ENCODE results near the gene HAGH. TPM values are rescaled to one million over a fixed set of nuclear protein-coding genes. Genes with fewer than 3 reads are reported as not detected.
A peak's percentile ranks its signal among the peaks of the same experiment; 100 is the strongest.

The HAGH gene
- total RNA-seq, 4 donors from 2014 or later, result 124 to 245 (median 175) TPM

- H3K4me1 ChIP-seq, result peaks cover 3 to 76% (median 32%) of the 10 kb centered on the region in 3 donors
- H3K36me3 ChIP-seq, result peaks cover 0 to 62% of the 10 kb centered on the region in 2 donors
Observed at GRCh38 chr16:1782408-1783264, 44.0 kb downstream of the HAGH start, which contains the start of the genes NUBP2 and SPSB3. Gene NUBP2 (plus strand): TSS chr16:1782960. CDS start chr16:1783021, 61 bp downstream. Gene SPSB3 (minus strand): TSS chr16:1782571. CDS start chr16:1781483, 1,088 bp downstream.

GRCh38 chr16:1781758-1782407 lies 44.7 kb downstream of the HAGH start:
- H3K36me3 ChIP-seq, result peaks cover 0 to 62% of the 10 kb centered on the region in 2 donors
- WGBS, 2 donors (ENCODE audit: low coverage in 1 of 2), result 0% methylated on average over 13 to 14 of the region's 70 CpGs
- ATAC-seq, result peak; percentile 17

More at GRCh38 chr16:1782408-1783264, 44.0 kb downstream of the HAGH start, which contains the start of the genes NUBP2 and SPSB3:
- peak; percentile 97 for ATAC-seq
- Histone ChIP-seq H3K27ac (peak within 1 kb of the TSS; percentile 79 to 97 (median 94)), H3K4me3 (peak within 1 kb of the TSS; percentile 79 to 85), H3K27me3 (no peaks in the 10 kb centered on the region), H3K9me3 (no peaks in the 10 kb centered on the region)
- peak; percentile 87 for TF ChIP-seq POLR2AphosphoS5 (IDR thresholded peaks at IDR 0.05)
- TF ChIP-seq EP300 (IDR thresholded peaks at IDR 0.05), result no peak
- TF ChIP-seq POLR2A (IDR thresholded peaks at IDR 0.05), result peak; percentile 89 to 92
- peak in 2 of 4 experiments; percentile 5 to 14 for TF ChIP-seq CTCF (IDR thresholded peaks at IDR 0.05)
- no CpG with 5 or more reads among the region's 102 CpGs for WGBS, 2 donors (ENCODE audit: low coverage in 1 of 2)

GRCh38 chr16:1781254-1781653 lies 45.4 kb downstream of the HAGH start:
- TF ChIP-seq CTCF (IDR thresholded peaks at IDR 0.05), result no peak
- Histone ChIP-seq H3K36me3 (peaks cover 0 to 62% of the 10 kb centered on the region in 2 donors), H3K9me3 (no peaks in the 10 kb centered on the region), H3K4me1 (peaks cover 3 to 62% (median 32%) of the 10 kb centered on the region in 3 donors), H3K27me3 (no peaks in the 10 kb centered on the region), H3K4me3 (peak overlapping the region; percentile 71 to 85), H3K27ac (peak overlapping the region in 3 of 4 donors; percentile 90 to 97 (median 93))
- ATAC-seq, result no peak
- WGBS, 2 donors (ENCODE audit: low coverage in 1 of 2), result 50 to 65% methylated on average over 2 to 4 of the region's 20 CpGs

More at GRCh38 chr16:1781758-1782407, 44.7 kb downstream of the HAGH start:
- Histone ChIP-seq H3K4me1 (peaks cover 3 to 68% (median 32%) of the 10 kb centered on the region in 3 donors), H3K9me3 (no peaks in the 10 kb centered on the region), H3K27ac (peak overlapping the region; percentile 79 to 97 (median 92)), H3K4me3 (peak overlapping the region; percentile 71 to 85), H3K27me3 (no peaks in the 10 kb centered on the region)
- TF ChIP-seq EP300 (IDR thresholded peaks at IDR 0.05) (no peak), POLR2AphosphoS5 (IDR thresholded peaks at IDR 0.05) (no peak), CTCF (IDR thresholded peaks at IDR 0.05) (peak in 2 of 4 experiments; percentile 6 to 37), POLR2A (IDR thresholded peaks at IDR 0.05) (no peak)

GRCh38 chr16:1780677-1781072 lies 46.0 kb downstream of the HAGH start:
- Histone ChIP-seq H3K27me3 (no peaks in the 10 kb centered on the region), H3K36me3 (peaks cover 0 to 62% of the 10 kb centered on the region in 2 donors), H3K9me3 (no peaks in the 10 kb centered on the region), H3K4me1 (peaks cover 3 to 61% (median 32%) of the 10 kb centered on the region in 3 donors), H3K27ac (peak overlapping the region in 2 of 4 donors; percentile 90 to 97), H3K4me3 (no peak overlapping the region)
- 64 to 80% methylated on average over 1 to 4 of the region's 6 CpGs for WGBS, 2 donors (ENCODE audit: low coverage in 1 of 2)
- no peak for ATAC-seq
- TF ChIP-seq POLR2AphosphoS5 (IDR thresholded peaks at IDR 0.05) (no peak), POLR2A (IDR thresholded peaks at IDR 0.05) (no peak), CTCF (IDR thresholded peaks at IDR 0.05) (no peak), EP300 (IDR thresholded peaks at IDR 0.05) (no peak)
